Esophagus muscularis mucosa (tissue), 4 donors: ENCODE measurements around the gene NLK. TPM values are rescaled to one million over a fixed set of nuclear protein-coding genes. Genes with fewer than 3 reads are reported as not detected.
"Not testable (repeated sequence)": the region's sequence is repeated elsewhere in the genome, so short reads cannot be mapped to it uniquely, and the experiment has no call there.

Experiments
- DNase-seq: peaks from one replicate; pipeline ENCODE4 v3.0.0-alpha.2; 2017; ENCODE audit errors: extremely low spot score
- H3K27ac ChIP-seq, 4 donors: fragments of 200-600 bp; sonication (generic); replicated peaks in 1 of 4; 1 replicate in 3 of 4; 2 replicates in 1 of 4; pipeline ENCODE4 v1.5.1; 2016 to 2019; ENCODE audit warnings: mild to moderate bottlenecking in 1 of 4
- H3K27me3 ChIP-seq, 4 donors: fragments of 200-600 bp; sonication (generic); one replicate each; pipeline versions ENCODE4 v1.5.1 to v1.6.0; 2016 to 2019
- H3K36me3 ChIP-seq, 4 donors: fragments of 200-600 bp; sonication (generic); one replicate each; pipeline ENCODE4 v1.5.1; 2016 to 2019
- H3K4me1 ChIP-seq, 4 donors: fragments of 200-600 bp; sonication (generic); one replicate each; pipeline ENCODE4 v1.5.1; 2016 to 2019
- H3K4me3 ChIP-seq, 4 donors: fragments of 200-600 bp; sonication (generic); 1 replicate in 2 of 4; 2 replicates in 2 of 4; pipeline ENCODE4 v1.5.1; 2016 to 2019; ENCODE audit warnings: mild to moderate bottlenecking in 4 of 4, moderate library complexity in 1 of 4
- H3K9me3 ChIP-seq, 4 donors: fragments of 200-600 bp; sonication (generic); 1 replicate in 3 of 4; 2 replicates in 1 of 4; pipeline ENCODE4 v1.5.1; 2016 to 2019
- EP300 ChIP-seq: sonication (generic); formaldehyde crosslinking; IDR thresholded peaks from one replicate; pipeline ENCODE4 v1.6.1; 2017; ENCODE audit warnings: antibody characterized with exemption
- POLR2A ChIP-seq: fragments of 450-650 bp; IDR thresholded peaks from one replicate; pipeline ENCODE4 v1.6.1; 2017; ENCODE audit warnings: antibody characterized with exemption, moderate library complexity, mild to moderate bottlenecking, low read depth
- POLR2AphosphoS5 ChIP-seq, 2 donors: sonication (generic); formaldehyde crosslinking; IDR thresholded peaks; one replicate each; pipeline ENCODE4 v1.6.1; 2017; ENCODE audit warnings: antibody characterized with exemption in 2 of 2
- WGBS: methylation state at CpG from one replicate; pipeline ENCODE4 v1.1.5; 2018; 5-methylcytosine and 5-hydroxymethylcytosine counted together
- intact Hi-C: fragments of 100-400 bp; cut with DNase I; formaldehyde crosslinking; loops from one replicate; pipeline ENCODE4 v1.15.1; 2023
- total RNA-seq, 4 donors: library from RNA; depleted of rRNA; stranded (reverse); fragments of >200 nt; gene quantifications; one replicate each; pipeline versions ENCODE4 v1.1.0 to v1.2.1, GENCODE V29; 2016
- TF ChIP-seq, protein P1 (sequence below), 3 experiments: fragments of 200-600 bp in 2 of 3; fragments of 450-650 bp in 1 of 3; sonication (generic) in 2 of 3; IDR thresholded peaks; one replicate each; pipeline ENCODE4 v1.5.1; 2017 to 2019; ENCODE audit warnings: antibody characterized with exemption in 3 of 3, mild to moderate bottlenecking in 2 of 3, moderate library complexity in 1 of 3

NLK gene
- total RNA-seq, 4 donors from 2014 or later: 10.1 to 16.2 (median 12.6) TPM

DNA sequence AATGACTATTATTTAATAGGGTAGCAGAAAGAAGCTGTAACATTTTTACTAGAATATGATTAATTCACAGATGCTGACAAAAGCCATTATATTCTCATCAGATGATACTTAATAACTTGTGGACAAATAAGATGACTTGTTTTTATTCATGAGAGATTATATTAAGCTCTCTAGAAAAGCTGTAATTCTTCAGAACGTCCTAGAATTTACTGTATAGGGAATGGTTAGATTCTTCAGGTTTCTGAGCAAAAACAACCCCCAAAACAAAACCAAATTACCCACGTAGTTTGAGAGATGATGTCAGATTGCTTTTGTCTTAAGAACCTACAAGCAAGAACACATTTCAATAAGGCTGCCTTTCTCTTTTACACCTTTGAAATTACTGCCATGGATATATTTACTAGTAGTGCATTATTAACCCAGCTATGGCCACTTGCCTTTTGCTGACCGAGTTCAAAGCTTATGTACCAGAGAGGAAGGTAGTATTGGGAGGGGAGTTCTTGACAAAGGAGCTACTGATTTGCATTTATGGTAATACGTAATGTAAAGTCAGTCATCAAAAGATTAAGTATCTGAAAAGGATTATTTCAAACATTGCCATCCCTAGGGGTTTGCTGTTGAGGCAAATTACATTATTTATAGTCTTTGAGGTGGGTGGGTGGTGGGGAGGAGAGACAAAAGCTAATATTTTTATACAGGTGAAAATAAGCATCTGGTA, 51.7 kb downstream of the NLK start:
- no peaks in the 10 kb centered on the region for H3K27me3 ChIP-seq
- H3K9me3 ChIP-seq: no peaks in the 10 kb centered on the region
- no peaks in the 10 kb centered on the region for H3K36me3 ChIP-seq
- intact Hi-C loops: no loop called here
- peaks cover 0 to 19% (median 6%) of the 10 kb centered on the region in 4 donors for H3K4me1 ChIP-seq
- DNase-seq: no peak
- TF ChIP-seq, protein P1, sequence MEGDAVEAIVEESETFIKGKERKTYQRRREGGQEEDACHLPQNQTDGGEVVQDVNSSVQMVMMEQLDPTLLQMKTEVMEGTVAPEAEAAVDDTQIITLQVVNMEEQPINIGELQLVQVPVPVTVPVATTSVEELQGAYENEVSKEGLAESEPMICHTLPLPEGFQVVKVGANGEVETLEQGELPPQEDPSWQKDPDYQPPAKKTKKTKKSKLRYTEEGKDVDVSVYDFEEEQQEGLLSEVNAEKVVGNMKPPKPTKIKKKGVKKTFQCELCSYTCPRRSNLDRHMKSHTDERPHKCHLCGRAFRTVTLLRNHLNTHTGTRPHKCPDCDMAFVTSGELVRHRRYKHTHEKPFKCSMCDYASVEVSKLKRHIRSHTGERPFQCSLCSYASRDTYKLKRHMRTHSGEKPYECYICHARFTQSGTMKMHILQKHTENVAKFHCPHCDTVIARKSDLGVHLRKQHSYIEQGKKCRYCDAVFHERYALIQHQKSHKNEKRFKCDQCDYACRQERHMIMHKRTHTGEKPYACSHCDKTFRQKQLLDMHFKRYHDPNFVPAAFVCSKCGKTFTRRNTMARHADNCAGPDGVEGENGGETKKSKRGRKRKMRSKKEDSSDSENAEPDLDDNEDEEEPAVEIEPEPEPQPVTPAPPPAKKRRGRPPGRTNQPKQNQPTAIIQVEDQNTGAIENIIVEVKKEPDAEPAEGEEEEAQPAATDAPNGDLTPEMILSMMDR (IDR thresholded peaks at IDR 0.05): no peak
- TF ChIP-seq POLR2A (no peak), EP300 (no peak)
- 91% methylated on average over 4 of the region's 4 CpGs for WGBS
- H3K4me3 ChIP-seq: no peak overlapping the region
- no peak overlapping the region for H3K27ac ChIP-seq

DNA sequence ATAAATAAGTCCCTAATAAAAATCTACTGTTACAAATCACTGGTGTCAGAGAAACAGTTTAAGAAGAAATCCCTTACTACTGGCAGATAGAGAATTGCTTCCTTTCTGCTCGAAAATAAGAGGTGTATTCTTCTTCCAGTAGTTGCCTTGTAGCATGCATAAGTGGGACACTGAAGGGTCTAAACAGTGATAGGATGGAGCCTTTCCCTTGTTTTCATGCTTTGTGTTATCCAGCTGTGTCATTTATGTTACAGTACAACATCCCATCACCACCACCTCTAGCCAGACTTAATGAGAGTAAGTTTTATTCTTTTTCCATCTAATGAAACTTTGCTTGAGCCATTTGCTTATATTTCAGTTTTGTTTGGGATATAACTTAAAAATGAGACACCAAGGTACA, 54.3 kb downstream of the NLK start:
- TF ChIP-seq POLR2AphosphoS5 (IDR thresholded peaks at IDR 0.05): no peak
- no peak for TF ChIP-seq EP300
- no peak for TF ChIP-seq POLR2A
- TF ChIP-seq, protein P1 (IDR thresholded peaks at IDR 0.05): no peak
- 57% methylated on average over 1 of the region's 1 CpG for WGBS

DNA sequence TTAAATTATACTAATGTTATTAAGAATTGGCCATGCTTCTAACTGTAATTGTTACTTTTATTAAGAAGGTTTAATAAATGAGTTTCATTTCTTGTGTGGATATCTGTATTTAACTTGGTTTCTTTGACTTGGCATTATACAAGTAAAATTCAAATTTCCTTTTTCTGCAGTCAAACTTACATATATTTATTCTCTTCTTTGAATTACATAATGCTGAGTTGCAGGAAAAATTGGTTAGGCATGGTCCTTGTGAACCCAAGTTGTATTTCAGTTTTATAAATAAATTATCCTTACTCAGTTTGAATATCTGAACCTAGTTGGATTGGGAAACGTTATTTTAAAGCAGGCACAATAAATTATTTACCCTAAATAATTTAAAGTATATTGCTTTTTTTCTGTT, 54.8 kb downstream of the NLK start:
- Histone ChIP-seq H3K4me1 (peaks cover 0 to 19% (median 6%) of the 10 kb centered on the region in 4 donors), H3K27me3 (no peaks in the 10 kb centered on the region), H3K4me3 (no peak overlapping the region), H3K36me3 (no peaks in the 10 kb centered on the region), H3K27ac (no peak overlapping the region), H3K9me3 (no peaks in the 10 kb centered on the region)
- 65% methylated on average over 1 of the region's 1 CpG for WGBS
- TF ChIP-seq EP300: no peak
- intact Hi-C loops: no loop called here
- no peak for DNase-seq

More for the DNA sequence above, 54.3 kb downstream of the NLK start:
- Histone ChIP-seq H3K36me3 (no peaks in the 10 kb centered on the region), H3K4me1 (peaks cover 0 to 19% (median 6%) of the 10 kb centered on the region in 4 donors), H3K27ac (no peak overlapping the region), H3K4me3 (no peak overlapping the region), H3K9me3 (no peaks in the 10 kb centered on the region), H3K27me3 (no peaks in the 10 kb centered on the region)
- intact Hi-C loops: no loop called here
- DNase-seq: no peak

DNA sequence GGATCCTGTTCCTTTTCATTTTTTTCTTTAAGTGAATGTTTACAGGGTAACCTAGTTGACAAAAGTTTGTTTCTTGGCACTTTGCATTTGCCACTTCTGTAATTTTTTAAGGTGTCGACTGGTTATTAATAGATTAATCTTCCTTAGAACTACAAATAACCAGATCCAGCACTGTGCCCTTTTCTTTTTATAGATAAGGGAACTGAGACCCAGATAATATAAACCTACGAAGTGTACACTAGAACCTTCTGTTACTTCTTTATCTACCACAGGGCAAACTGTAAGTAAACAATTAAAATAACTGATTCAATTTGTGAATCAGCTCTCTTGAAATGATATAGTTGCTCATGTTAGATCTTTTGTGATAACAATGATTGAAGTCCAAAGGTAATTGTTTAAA, 55.4 kb downstream of the NLK start:
- no peak for DNase-seq
- intact Hi-C loops: no loop called here
- TF ChIP-seq EP300 (no peak), POLR2AphosphoS5 (IDR thresholded peaks at IDR 0.05) (no peak), POLR2A (no peak)
- TF ChIP-seq, protein P1 (IDR thresholded peaks at IDR 0.05): no peak
- Histone ChIP-seq H3K9me3 (no peaks in the 10 kb centered on the region), H3K36me3 (no peaks in the 10 kb centered on the region), H3K27me3 (no peaks in the 10 kb centered on the region), H3K4me1 (peaks cover 0 to 19% (median 6%) of the 10 kb centered on the region in 4 donors), H3K27ac (no peak overlapping the region), H3K4me3 (no peak overlapping the region)
- 49% methylated on average over 2 of the region's 2 CpGs for WGBS

DNA sequence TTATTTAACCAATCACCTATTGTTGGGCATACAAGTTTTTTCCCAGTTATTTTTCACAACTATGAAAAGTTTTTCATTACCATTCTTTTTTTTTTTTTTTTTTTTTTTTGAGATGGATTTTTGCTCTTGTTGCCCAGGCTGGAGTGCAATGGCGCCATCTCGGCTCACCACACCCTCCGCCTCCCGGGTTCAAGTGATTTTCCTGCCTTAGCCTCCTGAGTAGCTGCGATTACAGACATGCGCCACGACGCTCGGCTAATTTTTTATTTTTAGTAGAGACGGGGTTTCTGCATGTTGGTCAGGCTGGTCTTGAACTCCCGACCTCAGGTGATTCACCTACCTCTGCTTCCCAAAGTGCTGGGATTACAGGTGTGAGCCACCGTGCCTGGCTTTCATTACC, 56.1 kb downstream of the NLK start:
- H3K36me3 ChIP-seq, intact Hi-C loops, H3K27ac ChIP-seq, H3K4me3 ChIP-seq, H3K27me3 ChIP-seq, H3K9me3 ChIP-seq, DNase-seq: not testable (repeated sequence)
- WGBS: 98% methylated on average over 12 of the region's 12 CpGs
- peaks cover 0 to 19% (median 6%) of the 10 kb centered on the region in 4 donors for H3K4me1 ChIP-seq

DNA sequence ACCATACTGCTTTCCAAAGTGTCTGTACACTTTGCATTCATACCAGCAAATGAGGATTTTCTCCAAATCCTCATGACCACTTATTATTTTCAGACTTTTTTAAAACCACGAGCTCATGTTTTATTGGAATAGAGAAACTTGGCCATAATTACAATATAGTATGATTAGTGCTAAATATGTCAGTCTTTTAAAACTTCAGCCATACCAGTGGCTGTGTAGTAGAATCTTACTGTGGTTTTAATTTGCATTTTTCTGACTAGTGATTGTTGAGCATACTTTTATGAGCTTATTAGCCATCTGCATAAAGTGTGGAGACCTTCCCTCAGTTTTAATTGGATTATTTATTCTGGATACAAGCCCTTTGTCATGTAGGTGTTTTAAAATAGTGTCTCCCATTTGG, 57.8 kb downstream of the NLK start:
- WGBS: 89% methylated on average over 1 of the region's 1 CpG
- Histone ChIP-seq H3K27me3 (no peaks in the 10 kb centered on the region), H3K36me3 (no peaks in the 10 kb centered on the region), H3K27ac (no peak overlapping the region), H3K4me1 (peaks cover 0 to 19% (median 6%) of the 10 kb centered on the region in 4 donors), H3K4me3 (no peak overlapping the region), H3K9me3 (no peaks in the 10 kb centered on the region)
- no peak for TF ChIP-seq POLR2A
- TF ChIP-seq POLR2AphosphoS5 (IDR thresholded peaks at IDR 0.05): no peak
- TF ChIP-seq, protein P1 (IDR thresholded peaks at IDR 0.05): no peak
- TF ChIP-seq EP300: no peak
- no peak for DNase-seq
- intact Hi-C loops: no loop called here
